Right ventricle myocardium superior (tissue), 1 donor: ENCODE measurements around the gene COL23A1. TPM values are rescaled to one million over a fixed set of nuclear protein-coding genes. Genes with fewer than 3 reads are reported as not detected.
"Not testable (repeated sequence)": the region's sequence is repeated elsewhere in the genome, so short reads cannot be mapped to it uniquely, and the experiment has no call there.

Experiments used
- ATAC-seq: fragments of 200-7000 bp; cut with Tn5 transposase; one replicate; pipeline ENCODE4 v1.9.1; 2020; ENCODE audit warnings: mild to moderate bottlenecking; ENCODE audit not compliant: poor library complexity
- DNase-seq: peaks from one replicate; pipeline ENCODE4 v3.0.0-alpha.2; 2020
- intact Hi-C: fragments of 100-400 bp; cut with DNase I; formaldehyde crosslinking; loops from one replicate; pipeline ENCODE4 v1.11.2; 2022
- total RNA-seq: library from RNA; stranded (reverse); fragmentation: NEBNext Ultra II Directional; extraction: Animal tissue kit (Norgen Biotek cat#: 25700); gene quantifications from one replicate; pipeline ENCODE4 v1.2.1, GENCODE V29; 2021
- donor health status: DM: no; HTN: yes; CAD: no; lungs with severe emphysema.

COL23A1 gene
- total RNA-seq, 1 donor from 2014 or later = 18.8 TPM

- intact Hi-C loops = loop anchor here (10.0 kb wide), 1 partner anchor 572 kb away; no protein-coding TSS in a partner anchor
- DNase-seq (no peak), ATAC-seq (no peak)
These were observed 317.2 kb downstream of the COL23A1 start for GRCh38 chr5:178273041-178273440.

- intact Hi-C loops = loop anchor here (10.0 kb wide), 1 partner anchor 572 kb away; no protein-coding TSS in a partner anchor
- DNase-seq (no peak), ATAC-seq (no peak)
These were observed 317.6 kb downstream of the COL23A1 start for GRCh38 chr5:178272591-178272990.

GRCh38 chr5:178271726-178272479, 318.3 kb downstream of the COL23A1 start:
- intact Hi-C loops = loop anchor here (10.0 kb wide), 1 partner anchor 573 kb away; no protein-coding TSS in a partner anchor
- DNase-seq = no peak
- ATAC-seq = no peak

- DNase-seq (no peak), ATAC-seq (no peak)
- intact Hi-C loops = loop anchor here (10.0 kb wide), 1 partner anchor 574 kb away; no protein-coding TSS in a partner anchor
These were observed 319.0 kb downstream of the COL23A1 start for GRCh38 chr5:178271231-178271630.

GRCh38 chr5:178269499-178269898, 320.7 kb downstream of the COL23A1 start:
- intact Hi-C loops = no loop called here
- ATAC-seq (no peak), DNase-seq (no peak)

- no peak for ATAC-seq
- intact Hi-C loops = no loop called here
- no peak for DNase-seq
These were observed 322.3 kb downstream of the COL23A1 start for GRCh38 chr5:178267876-178268275.

GRCh38 chr5:178267245-178267644, 322.9 kb downstream of the COL23A1 start:
- intact Hi-C loops = no loop called here
- no peak for DNase-seq
- ATAC-seq = peak; percentile 75

- intact Hi-C loops = no loop called here
- no peak for DNase-seq
- no peak for ATAC-seq
These were observed 323.6 kb downstream of the COL23A1 start for GRCh38 chr5:178266581-178266980.

GRCh38 chr5:178265746-178266145, 324.4 kb downstream of the COL23A1 start:
- no peak for ATAC-seq
- intact Hi-C loops = no loop called here
- DNase-seq = no peak

GRCh38 chr5:178264044-178264443, 326.1 kb downstream of the COL23A1 start:
- intact Hi-C loops = no loop called here
- ATAC-seq (no peak), DNase-seq (no peak)

- DNase-seq (no peak), ATAC-seq (no peak)
- intact Hi-C loops = no loop called here
These were observed 328.3 kb downstream of the COL23A1 start for GRCh38 chr5:178261666-178262600.

GRCh38 chr5:178259623-178260536, 330.3 kb downstream of the COL23A1 start:
- intact Hi-C loops = no loop called here
- DNase-seq (no peak), ATAC-seq (no peak)

GRCh38 chr5:178257650-178258049, 332.5 kb downstream of the COL23A1 start:
- ATAC-seq = no peak
- intact Hi-C loops = no loop called here
- no peak for DNase-seq

GRCh38 chr5:178256746-178257145, 333.4 kb downstream of the COL23A1 start:
- DNase-seq (no peak), ATAC-seq (no peak)

GRCh38 chr5:178253632-178254031, 336.6 kb downstream of the COL23A1 start:
- ATAC-seq, DNase-seq, intact Hi-C loops: not testable (repeated sequence)

More at GRCh38 chr5:178256746-178257145, 333.4 kb downstream of the COL23A1 start:
- intact Hi-C loops = no loop called here

GRCh38 chr5:178252258-178252657, 337.9 kb downstream of the COL23A1 start:
- DNase-seq (no peak), ATAC-seq (no peak)
- intact Hi-C loops = no loop called here

- ATAC-seq = peak; percentile 38
- DNase-seq = no peak
- intact Hi-C loops = no loop called here
These were observed 339.9 kb downstream of the COL23A1 start for GRCh38 chr5:178250263-178250662.

- peak; percentile 89 for ATAC-seq
- DNase-seq = peak; percentile 68
- intact Hi-C loops = no loop called here
These were observed 340.8 kb downstream of the COL23A1 start for GRCh38 chr5:178249191-178249989.
